ENCODE measurements around the gene SLC6A20.
"Not testable (repeated sequence)": the region's sequence is repeated elsewhere in the genome, so short reads cannot be mapped to it uniquely, and the experiment has no call there.

Gene SLC6A20

GRCh38 chr3:45758871-45759270 is 37.5 kb downstream of the SLC6A20 start:
- no peak for DNase-seq (ENCODE audit: low spot score)

GRCh38 chr3:45757141-45757540 is 39.2 kb downstream of the SLC6A20 start:
- not testable (repeated sequence) for DNase-seq (ENCODE audit: low spot score)

- no peak for DNase-seq (ENCODE audit: low spot score)
Measured at GRCh38 chr3:45756055-45756454, 40.3 kb downstream of the SLC6A20 start.

GRCh38 chr3:45754461-45754860 is 41.9 kb downstream of the SLC6A20 start:
- DNase-seq (ENCODE audit: low spot score) = no peak

GRCh38 chr3:45753095-45753494 is 43.2 kb downstream of the SLC6A20 start:
- no peak for DNase-seq (ENCODE audit: low spot score)

- no peak for DNase-seq (ENCODE audit: low spot score)
Measured at GRCh38 chr3:45751537-45752242, 44.6 kb downstream of the SLC6A20 start.

GRCh38 chr3:45749880-45750279 is 46.5 kb downstream of the SLC6A20 start:
- DNase-seq (ENCODE audit: low spot score) = no peak

GRCh38 chr3:45749036-45749600 is 47.2 kb downstream of the SLC6A20 start:
- not testable (repeated sequence) for DNase-seq (ENCODE audit: low spot score)

GRCh38 chr3:45748068-45748467 is 48.3 kb downstream of the SLC6A20 start:
- no peak for DNase-seq (ENCODE audit: low spot score)

GRCh38 chr3:45746777-45747622 is 49.3 kb downstream of the SLC6A20 start:
- DNase-seq (ENCODE audit: low spot score) = no peak

GRCh38 chr3:45746165-45746776 is 50.1 kb downstream of the SLC6A20 start:
- DNase-seq (ENCODE audit: low spot score) = no peak

GRCh38 chr3:45742461-45743089 is 53.8 kb downstream of the SLC6A20 start:
- no peak for DNase-seq (ENCODE audit: low spot score)

- DNase-seq (ENCODE audit: low spot score) = no peak
Measured at GRCh38 chr3:45741742-45742460, 54.4 kb downstream of the SLC6A20 start.

GRCh38 chr3:45741247-45741646 is 55.1 kb downstream of the SLC6A20 start:
- DNase-seq (ENCODE audit: low spot score) = no peak

GRCh38 chr3:45739991-45740390 is 56.3 kb downstream of the SLC6A20 start:
- DNase-seq (ENCODE audit: low spot score) = no peak

GRCh38 chr3:45737234-45737633 is 59.1 kb downstream of the SLC6A20 start:
- no peak for DNase-seq (ENCODE audit: low spot score)

GRCh38 chr3:45736707-45737106 is 59.6 kb downstream of the SLC6A20 start:
- DNase-seq (ENCODE audit: low spot score) = no peak

GRCh38 chr3:45730409-45731154 is 65.8 kb downstream of the SLC6A20 start:
- DNase-seq (ENCODE audit: low spot score) = no peak

GRCh38 chr3:45729614-45730013 is 66.7 kb downstream of the SLC6A20 start:
- no peak for DNase-seq (ENCODE audit: low spot score)

- DNase-seq (ENCODE audit: low spot score) = no peak
Measured at GRCh38 chr3:45724911-45725310, 71.4 kb downstream of the SLC6A20 start.
